Measurements from ENCODE around the gene RPS26.

GRCh38 chr12:56081393-56082347 is 40.0 kb downstream of the RPS26 start:
- no peak for TF ChIP-seq POLR2AphosphoS5 (IDR thresholded peaks at IDR 0.05)
- no peak for TF ChIP-seq CTCF (IDR thresholded peaks at IDR 0.05; ENCODE audit: poor library complexity, severe bottlenecking)
- TF ChIP-seq EP300 (conservative IDR thresholded peaks at IDR 0.05; ENCODE audit: poor library complexity, severe bottlenecking) = no peak
- TF ChIP-seq REST (IDR thresholded peaks at IDR 0.05; ENCODE audit: borderline replicate concordance) = no peak
- TF ChIP-seq EZH2 (IDR thresholded peaks at IDR 0.05; ENCODE audit: borderline replicate concordance, insufficient read depth, low read length, poor library complexity, severe bottlenecking) = no peak
- no peak for TF ChIP-seq RAD21 (conservative IDR thresholded peaks at IDR 0.05)
- TF ChIP-seq TAF1 (IDR thresholded peaks at IDR 0.05; ENCODE audit: low read depth) = no peak
- no peak for TF ChIP-seq SMC3 (conservative IDR thresholded peaks at IDR 0.05; ENCODE audit: poor library complexity)

Data from neural cell (in vitro differentiated cells).